Measurements from ENCODE around the gene EDC3. TPM values are rescaled to one million over a fixed set of nuclear protein-coding genes. Genes with fewer than 3 reads are reported as not detected.

Gene EDC3
- total RNA-seq, 1 donor from 2014 or later: 62.6 TPM

DNA sequence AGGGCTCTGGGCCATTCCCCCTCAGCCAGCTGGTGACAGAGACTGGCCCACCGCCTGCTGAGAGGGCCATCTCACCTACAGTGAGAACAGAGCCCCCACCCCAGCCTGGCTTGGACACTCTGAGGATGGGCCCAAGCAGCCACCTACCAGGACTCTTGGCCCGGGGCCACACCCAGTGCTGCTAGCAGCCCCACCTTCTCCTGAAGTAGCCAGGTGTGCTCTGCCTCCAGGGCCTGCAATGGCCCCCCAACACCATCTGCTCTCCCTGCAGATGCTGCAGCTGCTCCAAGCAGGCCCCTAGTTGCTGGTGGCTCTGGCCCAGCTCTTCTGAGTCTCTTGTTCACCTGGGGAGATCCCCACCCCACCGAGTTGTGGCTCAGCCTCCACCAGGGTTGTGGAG is 87.0 kb downstream of the EDC3 start:
- no peaks in the 10 kb centered on the region for H3K9me3 Mint-ChIP-seq (ENCODE audit: low read depth)
- TF ChIP-seq, protein P1, sequence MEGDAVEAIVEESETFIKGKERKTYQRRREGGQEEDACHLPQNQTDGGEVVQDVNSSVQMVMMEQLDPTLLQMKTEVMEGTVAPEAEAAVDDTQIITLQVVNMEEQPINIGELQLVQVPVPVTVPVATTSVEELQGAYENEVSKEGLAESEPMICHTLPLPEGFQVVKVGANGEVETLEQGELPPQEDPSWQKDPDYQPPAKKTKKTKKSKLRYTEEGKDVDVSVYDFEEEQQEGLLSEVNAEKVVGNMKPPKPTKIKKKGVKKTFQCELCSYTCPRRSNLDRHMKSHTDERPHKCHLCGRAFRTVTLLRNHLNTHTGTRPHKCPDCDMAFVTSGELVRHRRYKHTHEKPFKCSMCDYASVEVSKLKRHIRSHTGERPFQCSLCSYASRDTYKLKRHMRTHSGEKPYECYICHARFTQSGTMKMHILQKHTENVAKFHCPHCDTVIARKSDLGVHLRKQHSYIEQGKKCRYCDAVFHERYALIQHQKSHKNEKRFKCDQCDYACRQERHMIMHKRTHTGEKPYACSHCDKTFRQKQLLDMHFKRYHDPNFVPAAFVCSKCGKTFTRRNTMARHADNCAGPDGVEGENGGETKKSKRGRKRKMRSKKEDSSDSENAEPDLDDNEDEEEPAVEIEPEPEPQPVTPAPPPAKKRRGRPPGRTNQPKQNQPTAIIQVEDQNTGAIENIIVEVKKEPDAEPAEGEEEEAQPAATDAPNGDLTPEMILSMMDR (IDR thresholded peaks at IDR 0.05; ENCODE audit: unreplicated experiment): no peak
- DNase-seq (ENCODE audit: low spot score, unreplicated experiment): no peak
- no peak overlapping the region for H3K4me3 Mint-ChIP-seq (ENCODE audit: low read depth)
- peaks cover 8% of the 10 kb centered on the region for H3K27me3 Mint-ChIP-seq
- H3K4me1 Mint-ChIP-seq (ENCODE audit: low read depth): no peaks in the 10 kb centered on the region
- H3K27ac Mint-ChIP-seq: no peak overlapping the region
- H3K36me3 Mint-ChIP-seq (ENCODE audit: insufficient read depth): no peaks in the 10 kb centered on the region

DNA sequence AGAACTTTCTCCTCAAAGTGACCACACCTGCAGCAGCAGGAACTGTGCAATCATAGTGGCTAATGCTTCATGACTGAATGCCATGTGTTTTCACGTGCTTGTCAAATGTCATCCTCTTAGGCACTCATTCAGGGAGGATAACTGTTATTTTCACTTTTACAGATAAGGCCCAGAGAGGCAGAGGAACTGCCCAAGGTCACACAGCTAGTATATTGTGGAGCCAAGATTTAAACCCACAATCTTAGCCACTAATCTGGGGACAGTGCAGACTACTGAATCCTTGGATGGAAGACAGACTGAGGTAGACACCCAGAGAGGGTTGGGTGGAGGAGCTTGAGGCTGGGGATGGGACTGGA is 90.1 kb downstream of the EDC3 start:
- Mint-ChIP-seq H3K27ac (no peak overlapping the region), H3K4me3 (ENCODE audit: low read depth) (no peak overlapping the region), H3K4me1 (ENCODE audit: low read depth) (no peaks in the 10 kb centered on the region), H3K36me3 (ENCODE audit: insufficient read depth) (no peaks in the 10 kb centered on the region), H3K9me3 (ENCODE audit: low read depth) (no peaks in the 10 kb centered on the region), H3K27me3 (peaks cover 3% of the 10 kb centered on the region)
- DNase-seq (ENCODE audit: low spot score, unreplicated experiment): no peak
- TF ChIP-seq, protein P1 (IDR thresholded peaks at IDR 0.05; ENCODE audit: unreplicated experiment): no peak

DNA sequence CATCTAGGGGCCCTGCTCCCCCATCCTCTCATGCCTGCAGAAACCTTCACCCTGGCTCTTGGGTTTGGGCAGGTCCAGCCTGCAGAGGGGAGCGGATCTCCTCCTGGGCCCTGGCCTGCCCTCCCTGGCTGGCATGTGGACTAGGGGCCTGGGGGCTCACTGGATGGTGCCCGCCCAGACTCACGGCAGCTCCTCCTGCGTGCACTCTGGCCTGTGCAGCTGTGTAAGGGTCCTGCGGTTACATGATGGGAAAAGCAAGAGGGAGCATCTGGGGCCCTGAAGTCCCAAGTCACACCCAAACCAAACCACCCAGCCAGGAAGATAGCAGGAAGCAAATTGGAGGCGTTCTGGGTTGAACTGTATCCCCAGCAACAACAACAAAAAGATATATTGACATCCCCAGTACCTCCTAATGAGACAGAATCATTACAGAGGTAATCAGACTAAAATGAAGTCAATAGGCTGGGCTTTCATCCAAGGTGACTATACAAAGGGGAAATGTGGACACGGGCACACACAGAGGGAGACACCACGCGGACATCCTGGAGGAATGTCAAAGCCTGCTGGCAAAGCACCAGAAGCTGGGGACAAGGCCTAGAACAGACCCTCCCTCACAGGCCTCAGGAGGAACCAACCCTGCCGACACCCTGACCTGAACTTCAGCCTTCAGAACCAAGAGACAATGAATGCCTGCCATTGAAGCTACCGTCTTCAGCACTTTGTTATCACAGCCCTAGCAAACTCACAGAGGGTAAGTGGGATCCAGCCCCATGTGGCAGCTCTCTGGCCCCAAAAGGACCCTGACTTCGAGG is 90.6 kb downstream of the EDC3 start:
- H3K4me3 Mint-ChIP-seq (ENCODE audit: low read depth): no peak overlapping the region
- H3K27me3 Mint-ChIP-seq: peaks cover 3% of the 10 kb centered on the region
- H3K36me3 Mint-ChIP-seq (ENCODE audit: insufficient read depth): no peaks in the 10 kb centered on the region
- TF ChIP-seq, protein P1 (IDR thresholded peaks at IDR 0.05; ENCODE audit: unreplicated experiment): no peak
- H3K27ac Mint-ChIP-seq: no peak overlapping the region
- DNase-seq (ENCODE audit: low spot score, unreplicated experiment): no peak
- H3K9me3 Mint-ChIP-seq (ENCODE audit: low read depth): no peaks in the 10 kb centered on the region
- H3K4me1 Mint-ChIP-seq (ENCODE audit: low read depth): no peaks in the 10 kb centered on the region

DNA sequence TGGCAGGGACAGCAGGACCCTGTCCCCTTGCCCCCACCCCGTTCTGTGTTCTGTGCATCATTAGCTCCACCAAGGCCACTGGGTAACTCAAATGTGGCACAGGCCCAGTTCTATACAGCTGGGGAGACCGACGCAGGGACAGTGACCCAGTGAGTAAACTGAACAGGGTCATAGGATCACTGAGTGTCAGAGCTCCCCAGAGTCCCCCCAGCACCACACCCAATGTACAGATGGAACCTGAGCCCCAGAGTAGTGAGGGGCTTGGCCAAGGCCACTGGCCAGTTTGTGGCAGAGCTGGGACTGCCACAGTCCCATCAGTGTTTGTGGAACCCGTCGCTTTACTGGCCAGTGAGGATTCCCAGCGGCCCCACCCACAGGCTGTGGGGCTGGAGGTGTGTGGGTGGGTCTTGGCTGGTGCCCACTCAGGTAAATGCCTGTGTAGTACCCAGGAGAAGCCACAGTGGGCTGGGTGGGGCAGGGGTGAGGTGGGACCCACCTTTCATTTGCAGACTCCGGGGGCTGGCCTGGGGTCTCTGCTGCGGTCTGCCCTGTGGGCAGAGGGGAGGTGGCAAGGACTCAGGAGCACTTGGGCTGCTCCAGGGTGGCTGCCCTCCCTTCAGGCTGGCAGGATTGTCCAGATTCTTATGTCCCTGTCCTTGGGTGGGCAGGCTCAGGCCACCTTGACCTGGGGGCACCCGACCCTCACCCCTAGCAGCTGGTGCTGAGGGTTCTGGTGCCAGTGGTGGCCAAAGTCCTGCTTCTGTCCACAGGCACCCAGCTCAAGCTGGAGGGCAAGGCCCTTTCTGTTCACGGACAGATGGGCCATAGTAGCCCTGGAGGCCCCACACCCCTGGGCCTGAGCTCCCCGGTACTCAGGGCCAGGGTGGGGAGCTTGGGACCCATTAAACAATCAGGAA is 91.8 kb downstream of the EDC3 start:
- peaks cover under 1% of the 10 kb centered on the region for H3K4me1 Mint-ChIP-seq (ENCODE audit: low read depth)
- H3K27me3 Mint-ChIP-seq: peaks cover 3% of the 10 kb centered on the region
- no peak for DNase-seq (ENCODE audit: low spot score, unreplicated experiment)
- H3K9me3 Mint-ChIP-seq (ENCODE audit: low read depth): no peaks in the 10 kb centered on the region
- TF ChIP-seq, protein P1 (IDR thresholded peaks at IDR 0.05; ENCODE audit: unreplicated experiment): no peak
- H3K4me3 Mint-ChIP-seq (ENCODE audit: low read depth): no peak overlapping the region
- no peak overlapping the region for H3K27ac Mint-ChIP-seq
- H3K36me3 Mint-ChIP-seq (ENCODE audit: insufficient read depth): no peaks in the 10 kb centered on the region

DNA sequence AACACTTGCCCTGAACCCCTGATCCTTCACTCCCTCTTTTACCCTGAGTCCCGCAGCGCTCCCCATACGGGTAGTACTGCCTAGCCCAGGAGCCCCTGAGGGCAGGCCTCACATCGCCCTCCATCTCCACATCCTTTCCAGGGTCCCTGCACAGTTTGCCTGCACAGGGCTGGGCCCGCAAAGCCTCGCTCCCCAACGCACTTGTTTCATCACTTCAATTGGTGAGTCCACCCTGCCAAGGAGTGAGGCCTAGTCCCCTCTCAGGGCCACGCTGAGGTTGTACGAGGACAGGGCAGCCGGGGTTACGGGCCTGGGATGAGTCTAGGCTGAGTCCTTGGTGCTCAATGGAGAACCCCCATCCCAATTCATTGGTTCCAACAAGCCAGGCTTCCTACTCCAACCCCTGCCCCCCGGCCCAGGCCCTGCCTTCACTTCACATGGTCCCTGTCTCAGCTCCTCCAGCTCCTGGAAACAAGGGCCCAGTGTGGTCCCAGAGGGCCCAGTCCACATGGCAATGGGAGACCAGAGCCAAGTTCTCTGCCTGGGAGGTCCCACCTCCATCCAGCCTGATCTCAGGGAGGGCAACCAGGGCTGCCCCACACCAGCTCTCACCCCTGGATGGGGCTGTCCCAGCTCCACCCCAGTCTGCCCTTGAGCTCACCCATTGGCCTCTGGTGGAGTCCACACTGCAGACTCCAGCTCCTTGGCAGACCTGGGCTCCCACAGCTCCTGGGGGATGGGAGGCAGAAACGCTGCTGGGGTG is 92.6 kb downstream of the EDC3 start:
- no peak for DNase-seq (ENCODE audit: low spot score, unreplicated experiment)
- H3K27me3 Mint-ChIP-seq: peaks cover 3% of the 10 kb centered on the region
- H3K4me3 Mint-ChIP-seq (ENCODE audit: low read depth): no peak overlapping the region
- H3K36me3 Mint-ChIP-seq (ENCODE audit: insufficient read depth): peaks cover 3% of the 10 kb centered on the region
- peak overlapping the region; percentile 79 for H3K27ac Mint-ChIP-seq
- H3K9me3 Mint-ChIP-seq (ENCODE audit: low read depth): no peaks in the 10 kb centered on the region
- peaks cover 9% of the 10 kb centered on the region for H3K4me1 Mint-ChIP-seq (ENCODE audit: low read depth)
- TF ChIP-seq, protein P1 (IDR thresholded peaks at IDR 0.05; ENCODE audit: unreplicated experiment): no peak

Measured in progenitor cell of endocrine pancreas (in vitro differentiated cells).